Colon (tissue), 2 donors: ENCODE data around the gene MNAT1.
"Not testable (repeated sequence)": the region's sequence is repeated elsewhere in the genome, so short reads cannot be mapped to it uniquely, and the experiment has no call there.

Experiments used
- FAIRE-seq: peaks from 2 replicates; lab custom pipeline; 2012; peaks lifted over from hg19 to GRCh38; lab: Jason Lieb, UNC
- donor health status: control.
- donor health status: control.

The MNAT1 gene

GRCh38 chr14:60882219-60882618 lies 147.7 kb downstream of the MNAT1 start:
- no peak for FAIRE-seq

GRCh38 chr14:60884134-60884533 lies 149.6 kb downstream of the MNAT1 start:
- FAIRE-seq, result no peak

DNA sequence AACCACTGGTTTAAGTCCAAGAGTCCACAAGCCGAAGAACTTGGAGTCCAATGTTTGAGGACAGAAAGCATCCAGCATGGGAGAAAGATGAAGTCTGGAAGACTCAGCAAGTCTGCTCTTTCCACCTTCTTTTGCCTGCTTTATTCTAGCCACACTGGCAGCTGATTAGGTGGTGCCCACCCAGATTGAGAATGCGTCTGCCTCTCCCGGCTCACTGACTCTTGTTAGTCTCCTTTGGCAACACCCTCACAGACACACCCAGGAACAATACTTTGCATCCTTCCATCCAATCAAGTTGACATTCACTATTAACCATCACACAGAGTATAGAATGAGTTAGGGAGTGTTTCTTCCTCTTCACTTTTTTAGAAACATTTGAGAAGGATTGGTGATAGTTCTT lies 156.1 kb downstream of the MNAT1 start:
- FAIRE-seq, result not testable (repeated sequence)

DNA sequence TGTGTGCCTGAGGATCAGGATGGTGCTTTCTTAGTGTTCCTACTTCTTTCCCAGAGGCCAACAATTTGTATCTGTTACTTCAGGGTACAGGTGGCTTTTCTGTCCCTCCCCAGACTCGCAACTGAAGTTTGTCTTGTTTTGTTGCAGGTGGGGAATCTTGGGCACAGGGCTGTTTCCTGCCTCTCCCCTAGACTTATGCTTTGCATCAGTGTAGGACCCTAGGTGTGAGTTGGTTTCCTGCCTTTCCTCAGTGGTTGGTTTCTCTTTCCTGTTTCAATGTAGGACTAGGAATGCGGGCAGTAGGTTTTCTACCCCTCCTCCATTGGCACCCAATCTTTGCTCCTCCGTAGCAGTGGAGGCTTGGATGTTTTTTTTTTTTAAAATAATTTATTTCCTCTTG lies 159.3 kb downstream of the MNAT1 start:
- no peak for FAIRE-seq

- FAIRE-seq, result no peak
Measured at GRCh38 chr14:60904381-60904780, 169.8 kb downstream of the MNAT1 start.

GRCh38 chr14:60905923-60906322 lies 171.4 kb downstream of the MNAT1 start:
- FAIRE-seq, result no peak

- no peak for FAIRE-seq
Measured at GRCh38 chr14:60915781-60916180, 181.2 kb downstream of the MNAT1 start.

DNA sequence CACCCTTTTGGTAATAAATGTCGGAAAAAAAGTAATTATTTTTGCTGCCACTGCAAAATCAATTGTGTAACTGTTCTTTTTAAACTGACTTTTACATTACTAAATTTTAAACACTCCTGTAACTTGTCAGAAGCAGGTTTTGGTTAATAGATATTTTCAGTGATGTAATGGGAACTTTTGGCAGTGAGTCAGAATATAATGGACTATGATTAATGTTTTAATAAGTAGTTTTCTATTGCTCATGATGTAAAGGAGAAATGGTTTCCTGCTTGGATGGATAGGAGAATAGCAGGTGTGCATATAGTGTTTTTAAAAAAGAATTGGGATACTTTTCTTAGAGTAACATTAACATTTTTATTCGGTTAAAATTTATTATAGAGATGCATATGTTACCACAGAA lies 187.5 kb downstream of the MNAT1 start:
- FAIRE-seq, result no peak

DNA sequence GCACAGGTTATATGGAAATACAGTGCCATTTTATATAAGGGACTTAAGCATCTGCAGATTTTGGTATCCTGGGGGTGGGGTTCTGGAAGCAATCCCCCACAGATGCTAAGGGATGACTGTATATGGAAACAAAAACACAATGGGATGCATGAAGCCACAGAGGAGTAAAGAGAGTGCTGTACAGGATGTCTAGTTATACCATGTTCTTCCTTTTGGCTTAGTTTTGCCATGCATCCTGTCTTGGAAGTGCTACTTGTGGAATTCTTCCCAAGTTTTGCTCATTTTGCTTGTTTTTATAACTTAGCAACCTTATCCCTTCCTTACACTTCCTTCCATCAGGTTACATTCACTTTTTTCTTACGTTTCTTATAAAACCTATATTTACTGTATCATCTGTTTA lies 190.7 kb downstream of the MNAT1 start:
- FAIRE-seq, result no peak

- FAIRE-seq, result no peak
Measured at GRCh38 chr14:60926002-60926401, 191.4 kb downstream of the MNAT1 start.

- no peak for FAIRE-seq
Measured at GRCh38 chr14:60931218-60931617, 196.7 kb downstream of the MNAT1 start.

DNA sequence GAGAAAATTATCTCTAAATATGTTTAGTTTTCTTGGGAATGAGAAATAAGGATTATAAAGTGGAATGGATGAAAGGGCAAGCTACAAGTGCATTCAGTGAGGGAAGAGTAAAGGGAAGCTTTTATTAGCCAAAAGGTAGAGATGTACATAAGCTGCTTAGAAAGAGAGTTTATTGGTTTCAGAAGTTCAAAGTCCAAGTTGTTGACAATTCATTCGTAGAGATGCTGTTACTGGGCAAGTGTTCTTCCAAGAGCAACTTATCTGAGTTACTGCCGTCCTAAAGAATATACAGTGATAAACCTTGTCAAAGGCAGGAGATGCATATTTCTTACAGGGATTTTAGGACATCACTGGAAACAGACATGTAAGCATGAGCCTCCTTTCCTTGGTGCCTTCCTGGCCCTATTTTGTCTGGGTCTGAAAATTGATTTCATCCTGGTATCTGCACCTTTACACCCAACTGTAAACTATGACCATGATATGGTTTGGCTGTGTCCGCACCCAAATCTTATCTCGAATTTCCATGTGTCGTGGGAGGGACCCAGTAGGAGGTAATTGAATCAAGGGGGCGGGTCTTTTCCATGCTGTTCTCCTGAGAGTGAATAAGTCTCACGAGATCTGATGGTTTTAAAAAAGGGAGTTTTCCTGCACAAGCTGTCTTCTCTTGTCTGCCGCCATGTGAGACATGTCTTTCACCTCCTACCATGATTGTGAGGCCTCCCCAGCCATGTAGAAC lies 199.5 kb downstream of the MNAT1 start:
- FAIRE-seq, result no peak

GRCh38 chr14:60935319-60935718 lies 200.8 kb downstream of the MNAT1 start:
- FAIRE-seq, result no peak

- no peak for FAIRE-seq
Measured at GRCh38 chr14:60943637-60944032, 209.1 kb downstream of the MNAT1 start.

DNA sequence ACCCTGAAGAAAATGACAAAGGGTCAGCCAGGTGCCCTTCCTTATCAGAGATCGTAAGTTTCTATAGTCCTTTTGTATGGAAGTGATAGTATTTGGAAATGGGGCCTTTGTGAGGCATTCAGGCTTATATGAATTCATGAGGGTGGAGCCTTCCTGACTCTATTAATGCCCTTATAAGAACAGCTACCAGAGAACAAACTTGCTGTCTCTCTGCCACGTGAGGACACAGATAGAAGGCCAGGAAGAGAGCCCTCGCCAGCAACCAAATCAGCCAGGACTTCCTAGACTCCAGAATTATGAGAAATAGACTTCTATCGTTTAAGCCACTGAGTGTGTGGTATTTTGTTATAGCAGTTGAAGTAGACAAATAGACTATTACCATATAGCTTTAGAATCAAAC lies 209.6 kb downstream of the MNAT1 start:
- FAIRE-seq, result no peak

DNA sequence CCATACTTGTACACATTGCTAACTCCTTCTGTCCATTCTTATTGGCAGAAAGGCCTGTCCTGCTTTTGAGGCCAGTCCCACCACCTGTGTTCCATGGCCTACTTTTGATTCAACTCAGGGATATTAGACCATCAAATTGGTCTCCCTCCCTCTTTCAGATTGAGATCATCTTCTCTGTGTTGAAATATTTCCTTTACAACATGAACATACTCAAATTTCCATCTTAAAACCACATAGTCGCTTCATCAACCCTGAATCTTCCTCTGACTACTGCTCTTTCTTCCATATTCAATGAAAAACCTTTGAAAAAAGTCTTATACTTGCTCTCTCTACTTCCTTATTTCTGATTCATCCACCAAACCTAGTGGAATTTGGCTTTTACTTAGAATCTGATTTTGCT lies 211.4 kb downstream of the MNAT1 start:
- no peak for FAIRE-seq

DNA sequence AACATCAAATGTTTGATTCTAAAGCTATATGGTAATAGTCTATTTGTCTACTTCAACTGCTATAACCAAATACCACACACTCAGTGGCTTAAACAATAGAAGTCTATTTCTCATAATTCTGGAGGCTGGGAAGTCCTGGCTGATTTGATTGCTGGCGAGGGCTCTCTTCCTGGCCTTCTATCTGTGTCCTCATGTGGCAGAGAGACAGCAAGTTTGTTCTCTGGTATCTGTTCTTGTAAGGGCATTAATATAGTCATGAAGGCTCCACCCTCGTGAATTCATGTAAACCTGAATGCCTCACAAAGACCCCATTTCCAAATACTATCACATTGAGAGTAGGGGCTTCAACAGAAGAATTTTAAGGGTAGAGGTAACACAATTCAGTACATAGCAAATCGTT lies 212.2 kb downstream of the MNAT1 start:
- no peak for FAIRE-seq

DNA sequence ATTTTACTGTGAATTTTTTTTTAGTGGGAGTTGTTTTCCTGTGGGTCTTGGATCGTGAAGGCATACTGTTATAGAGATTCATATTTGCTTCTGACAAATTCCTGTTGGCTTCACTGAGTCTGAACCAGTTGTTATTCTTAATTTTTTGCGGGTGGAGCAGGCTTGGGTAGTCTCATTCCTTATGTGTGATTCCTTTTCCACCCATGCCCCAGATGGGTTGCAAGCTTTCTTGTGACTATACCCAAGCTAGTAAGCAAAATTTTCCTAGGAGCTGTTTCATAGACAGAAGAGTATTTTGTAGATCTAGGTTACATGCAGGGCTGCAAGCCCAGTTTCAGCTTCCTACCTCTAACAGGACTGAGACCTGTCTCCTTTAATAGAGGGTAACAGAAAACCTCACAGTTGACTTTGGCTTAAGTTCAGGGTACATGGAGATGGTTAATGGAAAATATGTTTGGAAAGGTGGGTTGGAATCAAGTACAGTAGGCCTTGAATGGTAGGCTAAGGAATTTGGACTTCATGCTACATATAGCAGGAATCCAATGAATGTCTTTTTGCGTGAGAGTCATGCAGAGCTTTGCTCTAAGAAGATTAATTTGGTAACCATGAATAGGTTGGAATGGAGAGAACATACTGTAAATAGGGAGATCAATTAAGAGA lies 217.3 kb downstream of the MNAT1 start:
- no peak for FAIRE-seq

DNA sequence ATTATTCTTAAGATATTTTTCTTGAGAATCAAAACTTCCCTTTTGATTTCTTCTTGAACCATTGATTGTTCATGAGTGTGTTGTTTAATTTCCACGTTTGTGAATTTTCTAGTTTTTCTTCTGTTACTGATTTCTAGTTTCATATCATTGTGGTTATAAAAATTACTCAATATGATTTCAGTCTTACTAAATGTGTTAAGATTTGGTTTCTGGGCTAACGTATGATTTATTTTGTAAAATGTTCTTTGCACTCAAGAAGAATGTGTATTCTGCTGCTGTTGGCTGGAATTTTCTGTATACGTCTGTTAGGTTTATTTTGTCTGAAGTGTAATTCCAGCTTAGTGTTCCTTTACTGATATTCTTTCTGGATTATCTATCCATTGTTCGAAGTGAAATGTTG lies 221.6 kb downstream of the MNAT1 start:
- no peak for FAIRE-seq

DNA sequence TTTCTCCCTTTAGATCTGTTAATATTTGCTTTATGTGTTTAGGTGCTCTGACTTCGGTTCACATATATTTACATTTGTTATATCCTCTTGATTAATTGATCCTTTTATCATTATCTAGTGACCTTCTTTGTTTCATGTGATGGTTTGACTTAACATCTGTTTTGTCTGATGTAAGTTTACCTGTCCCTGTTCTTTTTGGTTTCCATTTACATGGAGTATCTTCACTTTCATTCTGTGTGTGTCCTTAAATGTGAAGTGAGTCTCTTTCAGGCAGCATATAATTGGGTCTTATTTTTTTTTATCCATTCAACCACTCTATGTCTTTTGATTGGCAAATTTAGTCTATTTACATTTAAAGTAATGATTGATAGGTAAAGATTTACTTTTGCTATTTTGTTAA lies 222.1 kb downstream of the MNAT1 start:
- no peak for FAIRE-seq

DNA sequence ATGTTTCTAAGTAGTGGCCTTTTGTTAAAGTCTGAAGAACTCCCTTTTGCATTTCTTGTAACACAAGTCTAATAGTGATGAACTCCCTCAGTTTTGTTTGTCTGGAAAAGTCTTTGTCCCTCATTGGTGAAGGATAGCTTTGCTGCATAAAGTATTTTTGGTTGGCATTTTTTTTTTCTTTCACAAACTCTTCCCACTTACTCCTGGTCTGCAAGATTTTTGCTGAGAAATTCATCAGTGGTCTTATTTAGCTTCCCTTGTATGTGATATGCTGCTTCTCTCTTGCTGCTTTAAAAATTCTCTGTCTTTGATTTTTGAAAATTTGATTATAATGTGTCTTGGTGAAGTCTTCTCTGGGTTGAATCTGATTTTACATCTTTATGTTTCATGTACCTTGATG lies 223.6 kb downstream of the MNAT1 start:
- no peak for FAIRE-seq

DNA sequence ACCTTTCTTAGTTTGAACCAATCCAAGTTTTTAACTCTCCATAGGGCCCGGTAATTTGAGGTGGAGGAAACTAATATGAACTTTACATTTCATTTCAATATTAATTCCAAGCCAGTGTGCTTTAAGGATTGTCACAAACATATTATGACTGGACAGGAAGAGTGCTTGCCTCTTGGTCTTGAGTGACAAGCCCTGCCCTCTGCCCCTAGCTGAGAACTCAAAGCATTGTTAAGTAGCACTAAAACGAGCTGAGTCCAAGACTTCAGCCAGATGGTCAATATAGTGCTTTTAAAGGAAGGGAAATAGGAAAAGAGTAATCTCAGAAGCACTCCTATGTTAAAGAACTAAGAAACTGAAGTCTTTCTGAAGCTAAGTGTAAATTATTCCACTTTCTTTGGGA lies 229.2 kb downstream of the MNAT1 start:
- FAIRE-seq, result no peak

DNA sequence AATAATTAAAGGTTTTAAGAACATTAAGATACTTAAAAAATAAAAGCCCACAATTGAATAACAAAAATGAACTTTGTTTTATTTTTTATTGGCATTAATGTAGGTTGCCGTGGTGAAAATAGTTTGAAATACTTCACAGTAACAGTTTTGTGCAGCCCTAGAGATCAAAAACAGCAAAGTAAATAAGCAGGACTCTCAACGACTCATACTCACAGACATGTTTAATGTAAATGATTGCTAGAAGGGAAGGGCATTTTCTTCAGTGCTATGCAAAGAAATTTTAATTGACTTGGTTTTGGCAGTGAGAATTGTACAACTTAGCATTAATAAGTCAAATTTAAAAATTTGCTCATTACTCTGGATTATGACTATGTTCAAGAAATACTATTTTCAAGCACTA lies 230.3 kb downstream of the MNAT1 start:
- FAIRE-seq, result no peak

DNA sequence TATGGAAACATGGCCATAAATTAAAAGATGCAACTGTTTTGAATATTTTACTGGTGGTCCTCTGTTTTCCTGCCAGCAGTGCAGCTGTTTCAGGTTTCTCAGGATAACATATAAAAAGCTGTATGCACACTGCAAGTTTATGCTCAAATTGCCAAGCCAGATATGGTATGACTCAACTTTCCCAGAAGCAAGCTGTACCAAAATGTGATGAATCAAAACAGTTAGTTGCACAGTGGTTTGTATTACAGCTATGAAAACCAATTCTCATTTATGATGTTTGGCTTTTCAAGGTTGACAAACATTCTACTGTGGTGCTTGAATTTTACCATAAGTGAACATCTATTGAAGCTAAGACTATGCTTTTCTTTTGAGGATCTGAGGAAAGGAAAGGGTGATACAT lies 230.8 kb downstream of the MNAT1 start:
- no peak for FAIRE-seq
